GM18907 (cell line): ENCODE results near the gene ADGRL1.

Experiments used
- ATAC-seq: cut with Tn5 transposase; IDR thresholded peaks from one replicate; pipeline ENCODE4 v1.9.1; 2021; ENCODE audit warnings: mild to moderate bottlenecking, moderate library complexity; ENCODE audit not compliant: unreplicated experiment

Gene ADGRL1

GRCh38 chr19:14145381-14145780, 60.6 kb downstream of the ADGRL1 start:
- ATAC-seq: no peak

- ATAC-seq: no peak
Measured at GRCh38 chr19:14142262-14143190, 63.4 kb downstream of the ADGRL1 start.

- ATAC-seq: no peak
Measured at GRCh38 chr19:14141041-14141440, 64.9 kb downstream of the ADGRL1 start.

GRCh38 chr19:14139944-14140343, 66.0 kb downstream of the ADGRL1 start:
- no peak for ATAC-seq

GRCh38 chr19:14138576-14139265, 67.2 kb downstream of the ADGRL1 start:
- ATAC-seq: no peak

- ATAC-seq: peak; percentile 82
Measured at GRCh38 chr19:14136509-14137281, 69.3 kb downstream of the ADGRL1 start, which contains the start of gene ASF1B. ASF1B (minus strand) TSS chr19:14136589; CDS start chr19:14136456, 133 bp downstream.

- ATAC-seq: no peak
Measured at GRCh38 chr19:14135985-14136508, 69.9 kb downstream of the ADGRL1 start.

GRCh38 chr19:14135355-14135754, 70.6 kb downstream of the ADGRL1 start:
- ATAC-seq: no peak

- ATAC-seq: no peak
Measured at GRCh38 chr19:14127929-14128509, 78.0 kb downstream of the ADGRL1 start.

GRCh38 chr19:14127176-14127575, 78.8 kb downstream of the ADGRL1 start:
- ATAC-seq: no peak

GRCh38 chr19:14122924-14123323, 83.0 kb downstream of the ADGRL1 start:
- ATAC-seq: no peak

GRCh38 chr19:14120497-14120780, 85.5 kb downstream of the ADGRL1 start:
- ATAC-seq: no peak

GRCh38 chr19:14119644-14120496, 86.1 kb downstream of the ADGRL1 start:
- no peak for ATAC-seq

- no peak for ATAC-seq
Measured at GRCh38 chr19:14119146-14119545, 86.8 kb downstream of the ADGRL1 start.

- peak; percentile 37 for ATAC-seq
Measured at GRCh38 chr19:14118165-14119051, 87.6 kb downstream of the ADGRL1 start.

- peak; percentile 90 for ATAC-seq
Measured at GRCh38 chr19:14117668-14118164, 88.3 kb downstream of the ADGRL1 start, which contains the start of gene PRKACA. PRKACA (minus strand) TSS chr19:14117762; CDS start chr19:14117547, 215 bp downstream.

GRCh38 chr19:14116918-14117578, 88.9 kb downstream of the ADGRL1 start:
- no peak for ATAC-seq

GRCh38 chr19:14116525-14116917, 89.4 kb downstream of the ADGRL1 start:
- ATAC-seq: no peak
